Left colon (tissue), 2 donors: ENCODE results near the gene DDB1. TPM values are rescaled to one million over a fixed set of nuclear protein-coding genes. Genes with fewer than 3 reads are reported as not detected.

ENCODE experiments used
- ATAC-seq: fragments of 200-7000 bp; cut with Tn5 transposase; one replicate; pipeline ENCODE4 v1.9.1; 2020; ENCODE audit warnings: mild to moderate bottlenecking, moderate library complexity
- DNase-seq, 2 donors: peaks; one replicate each; pipeline ENCODE4 v3.0.0-alpha.2; 2020
- intact Hi-C, 2 donors: fragments of 100-400 bp; cut with DNase I in 1 of 2; cut with micrococcal nuclease in 1 of 2; formaldehyde crosslinking; loops; one replicate each; pipeline versions ENCODE4 v1.11.2 to v1.14.0; 2022; cut with DNase I, micrococcal nuclease
- long read RNA-seq: library from polyadenylated mRNA; unstranded; transcript quantifications from one replicate; pipeline ENCODE4 v2.0.0, GENCODE V29; 2021
- total RNA-seq, 2 donors: library from RNA; stranded (reverse); fragmentation: NEBNext Ultra II Directional; extraction: Animal tissue kit (Norgen Biotek cat#: 25700); gene quantifications; one replicate each; pipeline ENCODE4 v1.2.1, GENCODE V29; 2021
- donor health status: DM: no; HTN: no; CAD: no.
- donor health status: DM: yes; HTN: yes; CAD: no.

DDB1 gene
- 100 to 1,000 TPM; 138 to 149 TPM for total RNA-seq
- long read RNA-seq, full-length matches to known transcripts: 57 of 96 reads
- long read RNA-seq, partial matches to known transcripts: 33 of 96 reads
- long read RNA-seq, other reads (novel, unspliced or antisense): 6 of 96 reads

- intact Hi-C loops: loop anchor here in 1 of 2 donors (10.0 kb wide), 1 partner anchor 52 kb away; no protein-coding TSS in a partner anchor
- ATAC-seq (peak; percentile 92), DNase-seq (peak; percentile 96 to 97)
These were observed at the start of gene DDB1, which contains the start of gene TKFC for GRCh38 chr11:61332797-61333549. Gene DDB1 (minus strand): TSS chr11:61333105. CDS start chr11:61332968, 137 bp downstream. Gene TKFC (plus strand): TSS chr11:61333228. CDS start chr11:61334729, 1,501 bp downstream.

GRCh38 chr11:61380884-61381283 is 48.0 kb upstream of the DDB1 start:
- intact Hi-C loops: loop anchor here (10.0 kb wide), 2 partner anchors 46 to 126 kb away; partner anchors contain the start of genes DDB1 (in 1 of the 2) and TKFC (in 1 of the 2)
- DNase-seq (no peak), ATAC-seq (peak; percentile 84)

GRCh38 chr11:61378713-61379313 is 45.9 kb upstream of the DDB1 start:
- no peak for DNase-seq
- intact Hi-C loops: no loop called here

GRCh38 chr11:61377461-61378160 is 44.7 kb upstream of the DDB1 start:
- intact Hi-C loops: no loop called here
- ATAC-seq (no peak), DNase-seq (no peak)

More at GRCh38 chr11:61378713-61379313, 45.9 kb upstream of the DDB1 start:
- no peak for ATAC-seq

GRCh38 chr11:61375761-61376108 is 42.8 kb upstream of the DDB1 start:
- intact Hi-C loops: no loop called here
- no peak for DNase-seq
- peak; percentile 52 for ATAC-seq

GRCh38 chr11:61372659-61373420 is 39.9 kb upstream of the DDB1 start:
- intact Hi-C loops: no loop called here
- DNase-seq: no peak
- ATAC-seq: no peak

- intact Hi-C loops: no loop called here
- DNase-seq (no peak), ATAC-seq (no peak)
These were observed 37.6 kb upstream of the DDB1 start for GRCh38 chr11:61370349-61371005.

- ATAC-seq (peak; percentile 38), DNase-seq (no peak)
- intact Hi-C loops: no loop called here
These were observed 36.8 kb upstream of the DDB1 start for GRCh38 chr11:61369372-61370348.

GRCh38 chr11:61368646-61369045 is 35.7 kb upstream of the DDB1 start:
- intact Hi-C loops: no loop called here
- no peak for DNase-seq
- ATAC-seq: no peak

GRCh38 chr11:61367406-61367805 is 34.5 kb upstream of the DDB1 start:
- ATAC-seq (no peak), DNase-seq (no peak)
- intact Hi-C loops: no loop called here

- intact Hi-C loops: no loop called here
- ATAC-seq (no peak), DNase-seq (no peak)
These were observed 31.2 kb upstream of the DDB1 start for GRCh38 chr11:61364012-61364675.

GRCh38 chr11:61362542-61362875 is 29.6 kb upstream of the DDB1 start:
- intact Hi-C loops: no loop called here
- ATAC-seq: peak; percentile 2
- DNase-seq: peak in 1 of 2 donors; percentile 46

GRCh38 chr11:61361741-61362541 is 29.0 kb upstream of the DDB1 start, which contains the start of the genes CYB561A3 and TMEM138:
Gene CYB561A3 (minus strand): TSS chr11:61361882. CDS start chr11:61356713, 5,169 bp downstream.
Gene TMEM138 (plus strand): TSS chr11:61362374. CDS start chr11:61364391, 2,017 bp downstream.
- peak; percentile 81 for ATAC-seq
- intact Hi-C loops: no loop called here
- peak; percentile 93 to 95 for DNase-seq

- intact Hi-C loops: no loop called here
- DNase-seq: no peak
- ATAC-seq: peak; percentile 4
These were observed 28.4 kb upstream of the DDB1 start for GRCh38 chr11:61361237-61361740.

GRCh38 chr11:61359516-61359915 is 26.6 kb upstream of the DDB1 start:
- intact Hi-C loops: no loop called here
- DNase-seq: peak; percentile 49 to 56
- ATAC-seq: peak; percentile 72
